HG02763 (cell line): Measurements from ENCODE around the gene HELB.
"Not testable (repeated sequence)": the region's sequence is repeated elsewhere in the genome, so short reads cannot be mapped to it uniquely, and the experiment has no call there.

Source experiments
- ATAC-seq: cut with Tn5 transposase; IDR thresholded peaks from one replicate; pipeline ENCODE4 v1.9.1; 2021; ENCODE audit warnings: mild to moderate bottlenecking, moderate library complexity; ENCODE audit not compliant: unreplicated experiment

The HELB gene

GRCh38 chr12:66302827-66303169 is 505 bp downstream of the HELB start:
- no peak for ATAC-seq

GRCh38 chr12:66303316-66303804 is 1.1 kb downstream of the HELB start:
- not testable (repeated sequence) for ATAC-seq

- ATAC-seq, result no peak
Observed at GRCh38 chr12:66304296-66304900, 2.1 kb downstream of the HELB start.

GRCh38 chr12:66309606-66310005 is 7.3 kb downstream of the HELB start:
- no peak for ATAC-seq

GRCh38 chr12:66312189-66312588 is 9.9 kb downstream of the HELB start:
- ATAC-seq, result no peak

- ATAC-seq, result no peak
Observed at GRCh38 chr12:66314278-66314677, 12.0 kb downstream of the HELB start.

- ATAC-seq, result no peak
Observed at GRCh38 chr12:66319266-66319954, 17.1 kb downstream of the HELB start.

- ATAC-seq, result no peak
Observed at GRCh38 chr12:66320996-66321395, 18.7 kb downstream of the HELB start.

- ATAC-seq, result no peak
Observed at GRCh38 chr12:66321435-66321834, 19.1 kb downstream of the HELB start.

GRCh38 chr12:66323017-66323416 is 20.7 kb downstream of the HELB start:
- ATAC-seq, result no peak

GRCh38 chr12:66329941-66330340 is 27.6 kb downstream of the HELB start:
- no peak for ATAC-seq

- ATAC-seq, result no peak
Observed at GRCh38 chr12:66331016-66331415, 28.7 kb downstream of the HELB start.

GRCh38 chr12:66331814-66332213 is 29.5 kb downstream of the HELB start:
- no peak for ATAC-seq

- ATAC-seq, result no peak
Observed at GRCh38 chr12:66335746-66336145, 33.5 kb downstream of the HELB start.

GRCh38 chr12:66337381-66338010 is 35.2 kb downstream of the HELB start:
- no peak for ATAC-seq

GRCh38 chr12:66340131-66340530 is 37.8 kb downstream of the HELB start:
- no peak for ATAC-seq

GRCh38 chr12:66341126-66341525 is 38.8 kb downstream of the HELB start:
- no peak for ATAC-seq

GRCh38 chr12:66345212-66345611 is 42.9 kb downstream of the HELB start:
- ATAC-seq, result no peak

- no peak for ATAC-seq
Observed at GRCh38 chr12:66345956-66346355, 43.7 kb downstream of the HELB start.

GRCh38 chr12:66351301-66351700 is 49.0 kb downstream of the HELB start:
- ATAC-seq, result no peak

- no peak for ATAC-seq
Observed at GRCh38 chr12:66352197-66352596, 49.9 kb downstream of the HELB start.

GRCh38 chr12:66352899-66353298 is 50.6 kb downstream of the HELB start:
- no peak for ATAC-seq
